Activated CD8-positive, alpha-beta memory T cell treated with anti-CD3 and anti-CD28 coated beads for 1 hour (primary cell): ENCODE measurements around the gene JAZF1.

Source experiments
- DNase-seq, 2 donors: peaks; one replicate each; pipeline ENCODE4 v3.0.0-alpha.2; 2020; ENCODE audit warnings: low read depth in 1 of 2; ENCODE audit errors: extremely low read depth in 1 of 2

The JAZF1 gene

DNA sequence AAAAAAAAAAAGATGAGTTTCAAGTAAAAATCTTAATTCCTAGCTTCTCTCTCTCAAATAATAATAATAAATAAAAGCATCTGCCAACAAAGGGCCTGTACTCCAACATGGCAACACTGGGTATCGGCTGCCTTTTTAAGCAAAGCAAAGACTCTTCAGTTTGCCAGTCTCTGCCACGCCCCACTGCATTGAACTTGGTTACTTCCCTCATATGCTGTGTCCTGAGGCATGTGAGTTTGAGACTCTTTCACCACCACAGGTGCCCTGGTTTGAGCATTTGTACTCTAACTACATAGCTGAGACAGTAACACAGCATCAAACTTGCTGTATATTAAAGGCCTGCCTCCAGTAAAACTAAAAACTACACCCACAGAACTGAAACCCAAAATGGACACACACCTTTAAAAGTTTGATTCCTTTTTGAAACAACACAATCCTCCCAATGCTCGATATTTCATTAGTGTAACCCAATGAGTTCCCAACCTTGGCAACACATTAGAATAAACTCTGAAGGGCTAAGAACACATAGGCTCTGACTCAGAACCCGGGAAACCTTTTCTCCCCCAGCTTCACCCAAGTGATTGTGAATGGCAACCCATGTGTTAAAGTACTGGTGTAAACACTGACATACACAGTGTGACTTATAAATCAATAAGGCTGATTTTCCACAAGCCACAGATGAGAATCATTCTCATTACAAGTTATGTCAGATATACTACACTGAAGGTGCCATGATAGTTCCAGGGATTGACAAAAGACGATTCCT is 12.0 kb downstream of the JAZF1 start:
- DNase-seq: no peak

DNA sequence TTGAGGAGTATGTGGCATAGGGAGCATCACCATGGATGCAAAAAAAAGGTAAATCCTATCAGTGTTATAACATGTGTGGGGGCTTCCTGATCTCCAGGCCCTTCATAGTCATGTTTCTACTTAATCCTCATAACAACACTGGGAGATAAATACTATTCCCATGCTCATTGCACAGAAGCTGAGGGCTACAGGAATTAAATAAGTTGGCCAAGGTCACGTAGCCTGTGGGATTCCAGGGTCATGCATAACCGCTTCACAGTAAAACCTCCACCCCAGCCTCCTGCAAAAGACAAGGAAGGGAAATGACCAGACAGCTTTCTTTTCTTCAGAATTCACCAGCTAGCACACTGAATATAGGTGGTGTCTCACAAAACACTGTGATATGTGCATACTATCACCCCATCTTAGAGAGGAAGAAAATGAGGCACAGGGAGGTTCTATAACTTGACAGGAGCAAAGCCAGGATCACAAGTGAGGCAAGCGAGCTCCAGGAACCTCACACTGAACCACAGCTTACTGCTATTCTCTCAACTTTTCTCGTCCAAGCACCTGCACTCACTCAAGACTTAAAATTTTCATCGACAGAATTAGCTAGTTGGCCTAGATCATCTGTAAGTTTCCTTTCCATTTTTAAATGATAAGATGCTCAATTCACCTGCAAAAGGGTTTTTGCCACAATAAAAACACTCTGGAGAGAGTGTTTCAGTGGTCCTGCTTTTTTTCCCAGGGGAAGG is 13.4 kb downstream of the JAZF1 start:
- no peak for DNase-seq

DNA sequence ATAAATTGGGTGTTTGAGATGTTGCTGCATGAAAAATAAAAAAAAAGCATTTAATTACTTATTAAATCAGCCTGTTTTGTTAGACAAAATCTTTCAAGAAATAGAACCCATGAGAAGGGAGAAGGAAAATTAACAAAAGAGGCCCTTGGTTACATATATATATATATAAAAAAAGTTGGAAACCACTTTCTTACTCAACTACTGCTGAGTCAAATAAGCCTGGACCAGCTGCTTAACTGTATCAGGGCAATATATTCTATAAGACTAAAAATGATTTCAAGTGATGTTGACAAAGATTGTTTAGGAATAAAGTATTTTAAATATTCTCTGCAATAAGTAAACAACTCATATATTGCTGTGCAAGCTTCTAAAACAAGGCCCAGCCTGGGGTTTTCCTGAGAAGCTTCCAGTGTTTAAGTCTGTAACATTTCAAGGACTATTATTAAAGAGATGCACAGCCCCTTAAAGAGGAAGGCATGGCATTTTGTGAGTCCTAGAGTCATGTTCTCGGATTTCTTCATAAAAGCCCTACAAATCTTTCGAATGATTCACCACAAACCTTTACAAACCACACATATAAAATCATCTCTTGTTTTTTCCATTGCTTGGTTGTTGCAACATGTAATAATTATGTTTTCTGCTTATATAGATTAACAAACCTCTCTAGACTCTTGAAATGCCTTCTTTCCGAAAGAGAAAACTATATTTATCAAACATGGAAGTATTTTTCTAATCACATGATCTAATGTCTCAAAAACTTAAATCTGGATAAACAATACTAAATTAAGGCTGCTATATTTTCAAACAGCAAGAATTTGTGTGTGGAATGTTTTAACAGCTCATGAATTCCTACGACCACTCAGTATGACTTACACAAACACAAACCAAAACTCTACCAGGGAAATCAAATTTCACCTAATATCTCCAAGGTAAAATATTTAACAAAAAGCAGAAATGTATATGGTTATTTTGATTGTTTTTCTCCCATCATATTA is 14.3 kb downstream of the JAZF1 start:
- DNase-seq: no peak

DNA sequence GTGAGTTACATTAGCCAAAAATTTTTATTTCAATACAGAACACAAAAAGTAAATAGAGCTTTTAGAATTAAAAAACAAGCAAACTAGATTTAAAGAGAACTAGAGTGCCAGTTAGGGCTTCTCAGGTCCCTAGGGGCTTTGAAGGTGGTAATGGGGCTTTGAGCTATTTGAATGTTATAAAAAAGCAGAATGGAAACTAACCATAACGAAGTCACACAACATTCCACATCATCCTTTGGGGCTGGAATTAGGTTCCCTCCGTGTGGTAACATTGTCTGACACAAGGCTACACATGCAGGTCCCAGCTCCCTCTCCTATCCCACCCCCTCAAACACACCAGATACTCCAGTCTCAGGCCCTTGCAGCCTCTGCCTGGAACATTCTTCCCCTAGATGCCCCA is 15.3 kb downstream of the JAZF1 start:
- DNase-seq: no peak

DNA sequence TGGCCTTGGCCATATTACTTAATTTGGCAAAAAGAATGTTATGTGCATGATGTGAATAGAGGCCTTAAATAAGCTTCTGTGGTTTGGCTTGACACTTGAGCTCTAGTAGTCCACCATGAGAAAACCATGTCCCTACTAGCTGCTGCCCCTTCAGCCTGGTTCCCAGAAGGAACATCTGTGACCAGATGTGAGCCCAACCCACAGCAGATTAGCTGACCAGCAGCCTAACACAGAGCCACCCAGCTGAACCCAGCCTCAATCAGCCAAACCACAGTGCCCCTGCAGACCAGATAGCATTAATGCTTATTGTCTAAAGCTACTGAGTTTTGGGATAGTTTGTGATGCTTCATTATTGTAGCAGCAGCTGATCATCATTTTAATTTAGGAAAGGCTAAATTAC is 16.6 kb downstream of the JAZF1 start:
- DNase-seq: no peak

DNA sequence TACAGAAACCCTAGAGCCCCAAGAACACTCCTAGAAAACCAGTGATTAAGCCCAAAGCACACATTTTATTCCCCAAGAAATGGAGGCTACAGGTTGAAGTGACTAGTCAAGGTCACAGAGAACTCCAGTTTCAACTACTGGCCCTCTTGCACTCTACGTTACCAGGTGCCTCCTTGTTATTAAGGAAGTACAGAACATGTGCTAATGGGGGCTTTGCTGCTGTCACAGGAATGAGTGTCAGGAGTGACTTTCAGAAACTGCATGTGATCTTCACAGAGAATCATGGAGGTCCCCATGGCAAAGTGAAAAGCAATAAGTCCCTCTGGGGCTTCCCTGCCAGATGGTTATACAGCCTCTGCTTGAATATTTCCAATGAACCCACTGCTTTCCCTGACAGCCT is 19.3 kb downstream of the JAZF1 start:
- DNase-seq: no peak

DNA sequence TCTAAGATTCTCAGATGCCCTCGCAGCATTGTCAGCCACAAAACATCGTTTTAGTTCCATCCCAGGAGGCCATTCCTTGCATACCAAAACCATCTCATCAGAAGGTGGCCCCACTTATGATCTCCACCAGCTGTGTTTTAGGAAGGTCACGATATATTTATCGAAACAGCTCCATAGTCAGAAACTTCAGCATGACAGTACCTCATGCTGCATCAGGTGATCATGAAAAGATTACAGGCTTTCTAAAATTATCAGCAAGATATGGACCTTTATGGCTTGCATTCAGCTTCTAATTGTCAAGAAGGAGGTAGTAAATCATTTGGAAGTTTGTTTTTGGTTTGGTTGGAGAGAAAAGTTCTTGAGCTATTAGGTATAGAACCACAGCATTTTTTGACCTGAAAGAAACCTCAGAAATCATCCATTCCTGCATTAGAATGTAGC is 20.0 kb downstream of the JAZF1 start:
- no peak for DNase-seq

DNA sequence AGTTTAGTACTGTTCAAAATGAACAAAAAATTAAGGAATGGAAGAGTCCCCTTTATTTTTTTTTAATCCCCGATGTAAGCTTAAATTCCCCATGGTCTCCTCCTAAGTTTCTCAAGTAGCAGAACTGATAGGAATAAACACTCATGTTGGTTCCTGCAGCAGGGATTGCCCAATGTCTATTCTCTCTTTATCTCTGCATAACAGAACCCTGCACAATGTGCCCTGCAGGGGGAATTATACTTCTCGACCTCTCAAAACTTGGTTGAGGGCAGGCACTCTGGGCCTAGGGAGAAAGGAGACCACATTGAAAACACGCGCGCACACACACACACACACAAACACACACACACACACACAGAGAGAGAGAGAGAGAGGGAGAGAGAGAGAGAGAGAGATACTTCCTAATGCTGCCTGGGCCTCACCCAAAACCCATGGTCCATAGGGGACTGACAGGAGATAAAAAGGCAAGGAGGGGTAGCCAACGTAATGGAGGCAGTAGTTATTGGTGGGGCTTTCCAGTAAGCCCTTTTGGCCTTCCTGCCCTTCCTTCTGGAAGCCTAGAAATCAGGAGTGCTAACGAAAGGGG is 22.7 kb downstream of the JAZF1 start:
- no peak for DNase-seq

DNA sequence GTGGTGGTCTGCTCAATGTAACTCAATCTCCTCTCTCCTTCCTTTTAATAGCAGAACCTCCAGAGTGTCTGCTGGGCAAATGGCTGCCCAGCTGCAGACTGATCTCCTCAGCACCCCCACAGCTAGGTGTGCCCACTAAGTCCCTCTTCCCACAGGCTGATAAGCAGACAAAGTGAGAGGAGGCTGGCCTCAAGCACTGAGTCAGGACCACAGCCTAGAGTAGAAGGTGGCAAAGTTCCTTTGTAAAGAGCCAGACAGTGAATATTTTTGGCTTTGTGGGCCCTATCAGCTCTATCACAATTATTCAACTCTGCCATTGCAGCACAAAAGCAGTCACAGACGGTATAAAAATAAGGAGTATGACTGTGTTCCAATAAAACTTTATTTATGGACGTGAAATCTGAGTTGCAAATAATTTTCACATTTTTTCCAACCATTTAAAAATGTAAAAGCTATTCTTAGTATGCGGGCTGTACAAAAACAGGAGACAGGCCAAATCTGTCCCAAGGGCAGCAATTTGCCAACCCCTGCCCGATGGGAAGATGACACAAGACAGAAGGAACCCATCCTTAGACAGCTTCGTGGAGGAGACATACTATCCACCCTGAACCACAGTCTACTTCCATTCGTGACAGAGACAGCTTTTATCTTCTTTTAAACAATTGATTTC is 23.4 kb downstream of the JAZF1 start:
- no peak for DNase-seq

DNA sequence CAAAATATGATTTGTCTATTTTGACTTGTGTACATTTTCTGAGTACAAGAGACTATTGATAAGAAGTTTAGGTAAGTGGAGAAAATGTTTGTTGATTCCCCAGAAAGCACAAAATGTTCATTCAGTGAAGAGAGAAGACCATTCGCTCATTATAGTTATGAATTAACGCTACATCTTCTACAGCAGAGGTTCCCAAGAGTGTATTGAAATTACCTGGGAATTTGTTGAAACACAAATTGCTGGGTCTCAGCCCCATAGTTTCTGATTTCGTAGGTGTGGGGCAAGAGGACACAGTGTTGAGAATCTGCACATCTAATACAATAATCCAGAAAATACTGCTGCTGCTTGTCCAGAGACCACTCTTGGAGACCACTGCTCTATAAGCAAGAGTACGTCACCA is 24.2 kb downstream of the JAZF1 start:
- DNase-seq: no peak

DNA sequence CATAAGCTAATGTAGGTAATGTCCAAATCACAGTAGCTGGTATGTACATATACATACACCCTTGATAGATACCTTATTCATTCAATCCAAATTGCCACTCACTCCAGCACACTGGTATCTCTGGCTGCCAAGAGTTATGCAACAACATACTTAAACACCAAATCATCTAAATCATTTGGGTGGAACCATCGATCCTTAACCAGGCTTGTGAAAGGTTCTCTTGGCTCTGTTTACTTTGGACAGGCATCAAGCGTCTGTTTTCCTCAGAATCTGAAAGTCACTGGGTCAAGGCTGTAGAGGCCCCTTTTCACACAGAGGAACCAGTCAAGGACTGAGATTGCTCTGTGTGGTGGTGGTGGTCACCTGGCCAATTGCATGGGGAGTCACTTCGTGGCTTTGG is 24.6 kb downstream of the JAZF1 start:
- no peak for DNase-seq

DNA sequence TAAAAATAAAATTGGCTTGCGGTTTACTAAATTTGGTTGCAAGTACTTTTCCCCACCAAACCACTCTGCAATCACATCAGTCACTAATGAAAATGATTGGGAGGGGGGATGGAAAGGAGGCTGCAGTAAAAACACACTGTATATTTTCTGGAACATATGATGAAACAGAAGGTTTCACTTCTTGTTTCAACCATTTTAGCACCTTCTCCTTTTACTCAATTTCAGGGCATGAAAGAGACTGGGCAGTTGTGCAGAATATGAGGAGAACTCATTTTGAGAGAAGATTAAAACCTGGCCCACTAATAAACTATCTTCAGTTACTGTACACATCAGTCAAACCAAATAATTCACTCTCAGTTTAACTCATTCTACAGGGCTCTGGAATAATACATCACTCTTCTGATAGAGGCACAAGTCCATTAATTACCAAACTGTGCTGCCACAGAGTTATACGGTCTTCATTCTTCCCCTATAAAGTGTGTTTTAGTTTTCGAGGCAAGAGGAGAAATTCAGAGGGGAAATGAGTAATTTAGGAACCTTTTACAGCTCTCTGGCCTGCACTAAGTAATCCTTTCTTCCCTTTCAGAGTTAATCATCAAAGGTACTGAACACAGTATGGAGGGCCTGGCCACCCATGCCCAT is 25.5 kb downstream of the JAZF1 start:
- no peak for DNase-seq

DNA sequence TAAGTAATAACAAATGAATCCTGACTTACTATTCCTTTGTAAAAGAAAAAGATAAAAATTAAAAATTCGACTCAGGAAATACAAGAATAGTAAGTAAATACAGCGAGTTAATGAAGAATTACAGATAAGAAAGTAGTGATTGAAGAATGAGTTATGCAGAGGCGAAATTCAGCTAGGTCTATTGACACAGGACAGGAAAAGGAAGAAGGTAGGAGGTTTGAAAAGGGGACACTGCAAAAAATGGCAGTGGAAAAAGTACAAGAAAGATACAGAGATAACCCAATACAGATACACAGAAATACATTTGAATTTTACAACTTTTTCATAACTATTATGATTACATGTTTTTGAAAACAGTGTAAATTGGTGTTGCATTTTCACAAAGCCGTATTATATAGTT is 28.0 kb downstream of the JAZF1 start:
- DNase-seq: no peak

DNA sequence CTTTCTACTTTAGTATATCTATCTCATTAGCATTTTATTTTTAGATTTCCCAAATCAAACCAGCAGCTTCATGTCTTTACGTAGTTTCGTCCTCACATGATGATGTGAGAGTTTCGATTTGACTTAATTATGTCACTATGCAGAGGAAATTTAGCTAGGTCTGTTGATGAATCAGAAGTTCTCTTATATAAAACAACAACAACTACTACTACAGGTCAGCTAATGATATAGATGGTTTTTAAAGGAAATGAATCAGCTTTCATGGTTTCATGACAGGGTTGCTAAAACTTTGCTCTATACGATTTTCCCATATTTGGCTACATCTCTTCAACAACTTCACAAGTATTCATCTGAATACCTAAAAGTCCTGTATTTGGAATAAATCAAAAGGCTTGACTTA is 28.6 kb downstream of the JAZF1 start:
- DNase-seq: no peak

DNA sequence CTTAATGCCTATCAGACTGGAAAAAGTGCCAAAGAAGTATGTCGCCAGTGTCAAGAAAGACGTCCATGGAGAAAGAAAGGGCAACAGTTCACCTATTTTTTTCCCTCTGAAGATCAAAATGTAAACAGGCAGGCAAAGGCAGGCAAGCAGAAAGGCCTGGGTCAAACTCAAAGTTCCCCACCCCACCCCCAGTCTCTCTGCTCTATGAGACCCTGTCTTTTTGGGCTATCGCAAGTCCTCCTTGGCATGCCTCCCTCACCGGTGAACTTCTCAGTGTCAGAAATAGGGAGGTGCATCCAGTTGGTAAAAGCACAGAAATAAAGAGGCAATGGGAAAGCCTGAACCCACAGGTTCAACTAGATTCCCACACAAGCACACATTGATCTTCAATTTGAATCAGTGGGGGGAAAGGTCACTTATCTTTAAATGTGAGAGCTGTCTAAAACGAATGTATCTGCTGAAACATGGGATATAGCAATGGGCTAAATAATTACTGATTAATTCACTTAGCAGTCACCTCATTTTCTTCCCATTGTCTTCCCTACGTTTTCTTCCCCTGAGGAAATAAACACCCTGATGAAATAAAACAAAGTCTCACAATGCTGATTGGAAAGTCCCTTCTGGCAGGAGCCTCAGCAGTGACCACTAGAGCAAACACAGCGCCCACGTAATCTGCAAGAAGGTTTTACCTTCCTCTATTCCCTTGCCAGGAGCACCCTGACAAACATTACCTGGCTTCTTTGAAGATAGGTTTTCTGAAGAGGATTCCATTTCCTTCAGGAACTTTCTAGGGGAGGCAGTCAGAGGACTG is 31.1 kb downstream of the JAZF1 start:
- no peak for DNase-seq

DNA sequence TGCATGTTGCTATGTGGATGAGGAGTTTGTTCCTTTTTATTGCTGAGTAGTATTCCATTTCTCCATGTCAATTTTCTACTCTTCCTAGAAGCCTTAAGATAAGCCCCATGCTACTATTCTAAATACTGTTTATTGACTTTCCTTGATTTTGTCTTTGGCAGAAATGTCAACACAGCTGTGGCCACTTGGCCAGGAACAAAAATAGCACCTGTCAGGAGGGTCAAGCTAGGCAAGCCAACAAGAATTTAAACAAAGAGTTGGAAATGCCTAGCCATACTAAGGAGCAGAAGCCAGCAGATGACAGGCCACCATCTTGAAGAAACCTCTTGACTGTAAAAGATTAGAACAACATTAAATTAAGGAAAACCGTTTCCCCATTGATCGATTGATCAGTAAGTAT is 34.7 kb downstream of the JAZF1 start:
- DNase-seq: no peak

DNA sequence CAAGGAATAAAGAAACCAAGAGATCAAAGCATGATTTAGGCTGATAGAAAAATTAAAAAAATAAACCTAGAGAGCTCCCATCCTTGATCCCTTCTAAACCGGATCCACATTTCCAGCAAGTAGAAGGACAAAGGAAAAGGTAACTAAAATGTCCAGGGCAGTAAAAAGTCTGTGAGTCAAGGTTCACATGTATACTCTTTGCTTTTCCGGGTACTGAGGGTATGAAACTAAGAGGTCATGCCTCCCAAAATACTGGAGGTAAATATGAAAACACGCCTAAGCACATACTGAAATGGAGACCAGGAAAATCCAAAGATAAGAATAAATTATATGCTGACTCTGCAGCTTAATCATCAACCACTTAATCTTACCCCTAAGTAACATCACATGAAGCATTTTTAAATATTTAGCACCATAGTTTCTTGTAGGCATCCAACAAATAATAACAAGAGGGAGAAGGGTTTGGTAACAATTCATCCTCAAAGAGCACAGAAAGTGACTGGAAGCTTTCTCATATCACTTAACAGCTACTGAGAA is 35.4 kb downstream of the JAZF1 start:
- DNase-seq: no peak

DNA sequence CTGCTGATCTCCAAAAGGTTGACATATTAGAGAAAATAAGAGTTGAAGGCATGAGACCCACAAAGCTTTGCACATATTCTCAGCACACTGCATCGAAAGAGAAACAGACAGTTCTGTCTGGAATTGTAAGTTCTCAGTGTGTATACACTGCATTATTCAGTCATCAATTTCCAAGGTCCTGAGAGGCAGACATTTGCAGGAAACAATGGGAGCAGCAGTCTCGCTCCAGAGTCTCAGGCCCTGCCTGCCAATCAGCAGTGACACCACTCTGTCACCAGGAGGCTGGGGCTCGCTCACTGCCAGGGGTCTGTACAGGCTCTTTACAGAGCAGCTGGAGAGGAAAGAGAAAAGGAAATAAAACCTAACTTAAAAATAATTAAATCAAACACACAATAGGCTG is 36.3 kb downstream of the JAZF1 start:
- no peak for DNase-seq

DNA sequence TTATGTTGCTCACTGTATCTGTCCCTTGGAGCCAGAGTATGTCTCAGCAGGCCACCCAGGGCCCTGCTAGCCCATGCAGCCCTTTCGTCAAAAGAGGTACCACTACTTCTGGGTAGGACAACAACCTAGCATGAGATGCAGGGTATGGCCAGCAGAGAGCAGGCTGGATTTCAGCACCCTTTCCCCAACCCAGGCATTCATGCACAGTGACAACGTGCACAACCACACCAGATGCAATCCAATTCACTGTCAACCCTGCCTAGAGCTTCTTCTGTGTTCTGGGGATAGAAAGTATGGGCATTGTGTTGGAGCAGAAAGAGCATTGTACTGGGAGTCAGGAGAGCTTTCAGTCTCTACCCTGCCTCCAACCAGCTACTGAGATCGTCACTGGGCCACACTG is 37.9 kb downstream of the JAZF1 start:
- DNase-seq: no peak
